Right lobe of liver (tissue), 6 donors: ENCODE data around the gene MAD2L1BP. TPM values are rescaled to one million over a fixed set of nuclear protein-coding genes. Genes with fewer than 3 reads are reported as not detected.
"Not testable (repeated sequence)": the region's sequence is repeated elsewhere in the genome, so short reads cannot be mapped to it uniquely, and the experiment has no call there.

ENCODE experiments used
- ATAC-seq, 4 donors: fragments of 200-7000 bp; cut with Tn5 transposase; one replicate each; pipeline ENCODE4 v1.9.1; 2020; ENCODE audit warnings: mild to moderate bottlenecking in 4 of 4, moderate library complexity in 4 of 4
- DNase-seq, 3 donors: peaks; one replicate each; pipeline ENCODE4 v3.0.0-alpha.2; 2020
- H3K27ac ChIP-seq, 3 donors: fragments of 200-600 bp; one replicate each; pipeline ENCODE4 v1.8.0; 2022
- H3K27me3 ChIP-seq, 2 donors: fragments of 200-600 bp; one replicate each; pipeline ENCODE4 v1.8.0; 2022
- H3K36me3 ChIP-seq, 4 donors: fragments of 200-600 bp; sonication (generic) in 1 of 4; one replicate each; pipeline versions ENCODE4 v1.5.1 to v1.8.0; 2017 to 2022; ENCODE audit warnings: control low read depth in 1 of 4
- H3K4me1 ChIP-seq, 4 donors: fragments of 200-600 bp; sonication (generic) in 1 of 4; one replicate each; pipeline versions ENCODE4 v1.5.1 to v1.8.0; 2017 to 2022; ENCODE audit warnings: control low read depth in 1 of 4
- H3K4me3 ChIP-seq, 3 donors: fragments of 200-600 bp; one replicate each; pipeline ENCODE4 v1.8.0; 2022
- H3K9me3 ChIP-seq, 4 donors: fragments of 200-600 bp; sonication (generic) in 1 of 4; one replicate each; pipeline versions ENCODE4 v1.5.1 to v1.8.0; 2017 to 2022; ENCODE audit warnings: control low read depth in 1 of 4
- CTCF ChIP-seq, 4 donors: fragments of 200-600 bp in 3 of 4; fragments of 450-650 bp in 1 of 4; IDR thresholded peaks; one replicate each; pipeline versions ENCODE4 v1.5.1 to v1.8.0; 2016 to 2022; ENCODE audit warnings: antibody characterized with exemption in 4 of 4, mild to moderate bottlenecking in 2 of 4
- POLR2A ChIP-seq: fragments of 450-650 bp; IDR thresholded peaks from one replicate; pipeline ENCODE4 v1.6.1; 2017; ENCODE audit warnings: antibody characterized with exemption, mild to moderate bottlenecking
- WGBS: methylation state at CpG from one replicate; pipeline ENCODE4 v1.1.6; 2018; ENCODE audit warnings: low coverage, low lambda C conversion rate; ENCODE audit not compliant: insufficient coverage; ENCODE audit errors: missing lambda C conversion rate; 5-methylcytosine and 5-hydroxymethylcytosine counted together
- intact Hi-C, 2 donors: fragments of 100-400 bp; cut with DNase I; formaldehyde crosslinking; loops; one replicate each; pipeline versions ENCODE4 v1.11.2 to v1.14.1; 2022
- total RNA-seq, 6 experiments: library from RNA; depleted of rRNA in 2 of 6; stranded (reverse); fragments of >200 nt in 2 of 6; fragmentation: NEBNext Ultra II Directional in 3 of 6; extraction: Animal tissue kit (Norgen Biotek cat#: 25700) in 3 of 6; gene quantifications; one replicate each; pipeline versions ENCODE4 v1.1.0 to v1.2.4, GENCODE V29; 2016 to 2023
- donor health status: DM: no; HTN: yes; CAD: no.
- donor health status: DM: no; HTN: no; CAD: no.
- donor health status: DM: no; HTN: no; CAD: no.
- donor health status: DM: no; HTN: yes; CAD: no.
- donor health status: DM: no; HTN: yes; CAD: no.

Gene MAD2L1BP
- total RNA-seq, 6 experiments from 2014 or later = 11.7 to 31.7 (median 14.6) TPM

GRCh38 chr6:43658161-43658560 lies 22.5 kb downstream of the MAD2L1BP start:
- intact Hi-C loops = no loop called here
- no peak for ATAC-seq
- no peaks in the 10 kb centered on the region for H3K27me3 ChIP-seq
- H3K27ac ChIP-seq = no peak overlapping the region
- DNase-seq = no peak
- no peaks in the 10 kb centered on the region for H3K4me1 ChIP-seq
- TF ChIP-seq CTCF (IDR thresholded peaks at IDR 0.05) (no peak), POLR2A (no peak)
- no peak overlapping the region for H3K4me3 ChIP-seq
- H3K9me3 ChIP-seq = no peaks in the 10 kb centered on the region
- no peaks in the 10 kb centered on the region for H3K36me3 ChIP-seq
- 85% methylated on average over 5 of the region's 9 CpGs for WGBS

GRCh38 chr6:43662948-43663347 lies 27.3 kb downstream of the MAD2L1BP start:
- not testable (repeated sequence) for DNase-seq, H3K9me3 ChIP-seq, ATAC-seq, H3K27ac ChIP-seq, H3K27me3 ChIP-seq, H3K4me1 ChIP-seq, H3K4me3 ChIP-seq, H3K36me3 ChIP-seq
- 78% methylated on average over 4 of the region's 5 CpGs for WGBS
- intact Hi-C loops = loop anchor here in 1 of 2 donors (10.0 kb wide), 1 partner anchor 422 kb away; no protein-coding TSS in a partner anchor

- 67% methylated on average over 1 of the region's 1 CpG for WGBS
- intact Hi-C loops = loop anchor here in 1 of 2 donors (10.0 kb wide), 1 partner anchor 419 kb away; no protein-coding TSS in a partner anchor
Measured at GRCh38 chr6:43665376-43665775, 29.7 kb downstream of the MAD2L1BP start.

GRCh38 chr6:43666196-43666920 lies 30.7 kb downstream of the MAD2L1BP start:
- DNase-seq = no peak
- no peak overlapping the region for H3K27ac ChIP-seq
- no peak overlapping the region for H3K4me3 ChIP-seq
- no peaks in the 10 kb centered on the region for H3K27me3 ChIP-seq
- H3K4me1 ChIP-seq = peaks cover 0 to 13% (median 3%) of the 10 kb centered on the region in 4 donors
- no peak for TF ChIP-seq POLR2A
- no peaks in the 10 kb centered on the region for H3K9me3 ChIP-seq
- 43% methylated on average over 7 of the region's 13 CpGs for WGBS
- H3K36me3 ChIP-seq = peaks cover 0 to 2% (median 0%) of the 10 kb centered on the region in 4 donors
- ATAC-seq = no peak
- intact Hi-C loops = loop anchor here in 1 of 2 donors (10.0 kb wide), 1 partner anchor 418 kb away; no protein-coding TSS in a partner anchor

More at GRCh38 chr6:43665376-43665775, 29.7 kb downstream of the MAD2L1BP start:
- Histone ChIP-seq H3K4me1 (peaks cover 0 to 13% (median 3%) of the 10 kb centered on the region in 4 donors), H3K27ac (no peak overlapping the region), H3K4me3 (no peak overlapping the region), H3K36me3 (no peaks in the 10 kb centered on the region), H3K9me3 (no peaks in the 10 kb centered on the region), H3K27me3 (no peaks in the 10 kb centered on the region)
- peak in 1 of 4 donors; percentile 9 for ATAC-seq
- peak in 1 of 3 donors; percentile 38 for DNase-seq
- TF ChIP-seq POLR2A (no peak), CTCF (IDR thresholded peaks at IDR 0.05) (no peak)

GRCh38 chr6:43667245-43668150 lies 31.9 kb downstream of the MAD2L1BP start:
- H3K36me3 ChIP-seq = peaks cover 0 to 6% (median 0%) of the 10 kb centered on the region in 4 donors
- no peak for TF ChIP-seq POLR2A
- TF ChIP-seq CTCF (IDR thresholded peaks at IDR 0.05) = peak; percentile 92 to 96 (median 95)
- H3K27me3 ChIP-seq = no peaks in the 10 kb centered on the region
- H3K27ac ChIP-seq = no peak overlapping the region
- no peak overlapping the region for H3K4me3 ChIP-seq
- ATAC-seq (peak; percentile 80 to 95 (median 90)), DNase-seq (peak; percentile 81 to 83 (median 82))
- 2% methylated on average over 5 of the region's 16 CpGs for WGBS
- peaks cover 0 to 24% (median 3%) of the 10 kb centered on the region in 4 donors for H3K4me1 ChIP-seq
- no peaks in the 10 kb centered on the region for H3K9me3 ChIP-seq
- intact Hi-C loops = loop anchor here in 1 of 2 donors (10.0 kb wide), 1 partner anchor 417 kb away; no protein-coding TSS in a partner anchor
